C4-2B (cell line): ENCODE measurements around the gene SYT7.

Experiments
- ZFX ChIP-seq: fragments of 450-650 bp; IDR thresholded peaks from 2 replicates; pipeline ENCODE4 v1.6.1; 2017
- TF ChIP-seq, protein P1 (sequence below): fragments of 450-650 bp; conservative IDR thresholded peaks from 2 replicates; pipeline ENCODE4 v1.5.1; 2017; ENCODE audit warnings: mild to moderate bottlenecking

DNA sequence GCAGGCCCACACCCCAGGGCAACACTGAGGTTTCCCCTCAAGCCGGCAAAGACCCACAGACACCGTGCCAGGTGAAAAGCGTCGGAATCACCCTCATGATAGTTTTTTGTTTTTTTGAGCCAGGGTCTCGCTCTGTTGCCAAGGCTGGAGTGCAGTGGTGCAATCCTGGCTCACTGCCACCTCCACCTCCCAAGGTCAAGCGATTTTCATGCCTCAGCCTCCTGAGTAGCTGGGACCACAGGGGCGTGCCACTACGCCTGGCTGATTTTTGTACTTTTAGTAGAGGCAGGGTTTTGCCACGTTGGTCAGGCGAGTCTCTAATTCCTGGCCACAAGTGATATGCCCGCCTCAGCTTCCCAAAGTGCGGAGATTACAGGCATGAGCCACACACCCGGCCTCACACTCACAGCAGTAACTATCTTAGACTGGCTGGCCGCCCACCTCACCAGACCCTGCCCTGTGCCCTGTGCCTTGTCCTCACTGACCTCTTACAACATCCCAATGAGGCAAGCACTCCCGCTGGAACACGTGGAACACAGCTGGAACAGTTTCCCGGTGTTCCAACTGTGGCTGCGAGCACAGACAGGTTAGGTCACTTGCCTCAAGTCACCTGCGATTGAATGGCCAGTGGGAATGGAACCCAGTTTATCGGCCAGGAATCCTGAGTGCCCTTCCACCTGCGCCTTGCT is 51.2 kb downstream of the SYT7 start:
- TF ChIP-seq, protein P1, sequence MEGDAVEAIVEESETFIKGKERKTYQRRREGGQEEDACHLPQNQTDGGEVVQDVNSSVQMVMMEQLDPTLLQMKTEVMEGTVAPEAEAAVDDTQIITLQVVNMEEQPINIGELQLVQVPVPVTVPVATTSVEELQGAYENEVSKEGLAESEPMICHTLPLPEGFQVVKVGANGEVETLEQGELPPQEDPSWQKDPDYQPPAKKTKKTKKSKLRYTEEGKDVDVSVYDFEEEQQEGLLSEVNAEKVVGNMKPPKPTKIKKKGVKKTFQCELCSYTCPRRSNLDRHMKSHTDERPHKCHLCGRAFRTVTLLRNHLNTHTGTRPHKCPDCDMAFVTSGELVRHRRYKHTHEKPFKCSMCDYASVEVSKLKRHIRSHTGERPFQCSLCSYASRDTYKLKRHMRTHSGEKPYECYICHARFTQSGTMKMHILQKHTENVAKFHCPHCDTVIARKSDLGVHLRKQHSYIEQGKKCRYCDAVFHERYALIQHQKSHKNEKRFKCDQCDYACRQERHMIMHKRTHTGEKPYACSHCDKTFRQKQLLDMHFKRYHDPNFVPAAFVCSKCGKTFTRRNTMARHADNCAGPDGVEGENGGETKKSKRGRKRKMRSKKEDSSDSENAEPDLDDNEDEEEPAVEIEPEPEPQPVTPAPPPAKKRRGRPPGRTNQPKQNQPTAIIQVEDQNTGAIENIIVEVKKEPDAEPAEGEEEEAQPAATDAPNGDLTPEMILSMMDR = no peak
- TF ChIP-seq ZFX = no peak
